Neural cell (in vitro differentiated cells): Measurements from ENCODE around the gene NMNAT3. TPM values are rescaled to one million over a fixed set of nuclear protein-coding genes. Genes with fewer than 3 reads are reported as not detected.

Experiments used
- H2AFZ ChIP-seq: fragments of 200-600, 300-800 bp; sonication (generic), shearing (Covaris generic); 2 replicates; pipeline ENCODE4 v1.6.0; 2014; ENCODE audit warnings: low read depth, mild to moderate bottlenecking, antibody characterized with exemption, low read length, moderate library complexity
- H3F3A ChIP-seq: fragments of 200-600 bp; shearing (Covaris generic); 2 replicates; pipeline ENCODE4 v1.6.1; 2016; ENCODE audit warnings: mild to moderate bottlenecking, moderate library complexity, mixed read lengths, antibody characterized with exemption, low read length; ENCODE audit not compliant: insufficient read depth, poor library complexity, severe bottlenecking
- H3K27ac ChIP-seq: fragments of 200-600, 300-800 bp; sonication (generic), shearing (Covaris generic); 2 replicates; pipeline ENCODE4 v1.5.1; 2014; ENCODE audit warnings: mild to moderate bottlenecking, low read length, moderate library complexity
- H3K27me3 ChIP-seq: fragments of 300-800, 200-600 bp; sonication (generic), shearing (Covaris generic); 2 replicates; pipeline ENCODE4 v1.6.0; 2014; ENCODE audit warnings: mild to moderate bottlenecking, low read depth, low read length, moderate library complexity; ENCODE audit not compliant: insufficient read depth
- H3K36me3 ChIP-seq: fragments of 300-800, 200-600 bp; sonication (generic), shearing (Covaris generic); 2 replicates; pipeline ENCODE4 v1.5.1; 2014; ENCODE audit warnings: mild to moderate bottlenecking, antibody characterized with exemption, low read length, moderate library complexity; ENCODE audit not compliant: insufficient read depth
- H3K4me2 ChIP-seq: fragments of 300-800, 200-600 bp; sonication (generic), shearing (Covaris generic); 2 replicates; pipeline ENCODE4 v1.6.0; 2014; ENCODE audit warnings: mild to moderate bottlenecking, low read length
- H3K4me3 ChIP-seq: fragments of 300-800, 200-600 bp; sonication (generic), shearing (Covaris generic); 2 replicates; pipeline ENCODE4 v1.5.1; 2014; ENCODE audit warnings: mild to moderate bottlenecking, low read length, moderate library complexity
- H3K79me2 ChIP-seq: fragments of 200-600 bp; shearing (Covaris generic); replicated peaks from 2 replicates; pipeline ENCODE4 v1.6.0; 2014; ENCODE audit warnings: mild to moderate bottlenecking, low read length, moderate library complexity; ENCODE audit not compliant: insufficient read depth
- H3K9ac ChIP-seq: fragments of 300-800, 200-600 bp; sonication (generic), shearing (Covaris generic); 2 replicates; pipeline ENCODE4 v1.6.1; 2016; ENCODE audit warnings: mild to moderate bottlenecking, low read length, mixed read lengths
- H3K9me2 ChIP-seq: fragments of 200-600 bp; shearing (Covaris generic); 2 replicates; pipeline ENCODE4 v1.6.1; 2016; ENCODE audit warnings: mild to moderate bottlenecking, low read length, mixed read lengths; ENCODE audit not compliant: insufficient read depth
- H3K9me3 ChIP-seq: fragments of 200-600, 300-800 bp; sonication (generic), shearing (Covaris generic); 2 replicates; pipeline ENCODE4 v1.6.1; 2016; ENCODE audit warnings: mild to moderate bottlenecking, mixed run types, low read length, moderate library complexity, mixed read lengths
- H4K20me1 ChIP-seq: fragments of 200-600 bp; shearing (Covaris generic); 2 replicates; pipeline ENCODE4 v1.6.1; 2016; ENCODE audit warnings: mild to moderate bottlenecking, mixed run types; ENCODE audit not compliant: insufficient read depth
- CTCF ChIP-seq: fragments of 450-650 bp; IDR thresholded peaks from 2 replicates; pipeline ENCODE4 v1.5.1; 2014; ENCODE audit warnings: antibody characterized with exemption, mild to moderate bottlenecking, moderate library complexity; ENCODE audit not compliant: poor library complexity, severe bottlenecking
- EP300 ChIP-seq: fragments of 450-650 bp; conservative IDR thresholded peaks from 2 replicates; pipeline ENCODE4 v1.6.1; 2014; ENCODE audit warnings: antibody characterized with exemption, mild to moderate bottlenecking, moderate library complexity; ENCODE audit not compliant: poor library complexity, severe bottlenecking
- EZH2 ChIP-seq: fragments of 200-600, 300-800 bp; shearing (Covaris generic), sonication (generic); IDR thresholded peaks from 2 replicates; pipeline ENCODE4 v1.6.1; 2014; ENCODE audit warnings: antibody characterized with exemption, low read length, borderline replicate concordance, mild to moderate bottlenecking; ENCODE audit not compliant: insufficient read depth, poor library complexity, severe bottlenecking
- MXI1 ChIP-seq: fragments of 450-650 bp; conservative IDR thresholded peaks from 2 replicates; pipeline ENCODE4 v1.6.1; 2014; ENCODE audit warnings: antibody characterized with exemption, mild to moderate bottlenecking; ENCODE audit not compliant: poor library complexity, severe bottlenecking
- POLR2AphosphoS5 ChIP-seq: IDR thresholded peaks from 2 replicates; pipeline ENCODE4 v1.6.1; 2012
- RAD21 ChIP-seq: fragments of 450-650 bp; conservative IDR thresholded peaks from 2 replicates; pipeline ENCODE4 v1.6.1; 2014; ENCODE audit warnings: antibody characterized with exemption, mild to moderate bottlenecking, moderate library complexity
- REST ChIP-seq: IDR thresholded peaks from 2 replicates; pipeline ENCODE4 v1.6.1; 2012; ENCODE audit warnings: borderline replicate concordance
- SMC3 ChIP-seq: fragments of 450-650 bp; conservative IDR thresholded peaks from 2 replicates; pipeline ENCODE4 v1.6.1; 2014; ENCODE audit warnings: antibody characterized with exemption, mild to moderate bottlenecking, moderate library complexity; ENCODE audit not compliant: poor library complexity
- TAF1 ChIP-seq: IDR thresholded peaks from 2 replicates; pipeline ENCODE4 v1.6.1; 2012; ENCODE audit warnings: low read depth
- polyA plus RNA-seq: library from polyadenylated mRNA; depleted of rRNA; stranded (reverse); fragments of >200 nt; gene quantifications from 2 replicates; pipeline ENCODE4 v1.2.3, GENCODE V29; 2014

NMNAT3 gene
- polyA plus RNA-seq, 1 donor from 2014 or later: 2.3 TPM

GRCh38 chr3:139715743-139716360 is 38.1 kb upstream of the NMNAT3 start:
- no peaks in the 10 kb centered on the region for H3K9me2 ChIP-seq
- H2AFZ ChIP-seq: no peak overlapping the region
- H3K79me2 ChIP-seq: no peaks in the 10 kb centered on the region
- H3K9ac ChIP-seq: no peak overlapping the region
- no peaks in the 10 kb centered on the region for H3F3A ChIP-seq
- H3K36me3 ChIP-seq: no peaks in the 10 kb centered on the region
- no peak overlapping the region for H3K4me2 ChIP-seq
- no peaks in the 10 kb centered on the region for H3K9me3 ChIP-seq
- H3K27me3 ChIP-seq: no peaks in the 10 kb centered on the region
- no peaks in the 10 kb centered on the region for H4K20me1 ChIP-seq
- H3K4me3 ChIP-seq: no peak overlapping the region
- H3K27ac ChIP-seq: no peak overlapping the region
- no peak for TF ChIP-seq EZH2
- no peak for TF ChIP-seq REST
- TF ChIP-seq RAD21: no peak
- TF ChIP-seq MXI1: no peak
- no peak for TF ChIP-seq TAF1
- TF ChIP-seq SMC3: no peak
- TF ChIP-seq EP300: no peak
- no peak for TF ChIP-seq CTCF
- TF ChIP-seq POLR2AphosphoS5: no peak

GRCh38 chr3:139715166-139715565 is 37.4 kb upstream of the NMNAT3 start:
- H3K27ac ChIP-seq: no peak overlapping the region
- H3K9ac ChIP-seq: no peak overlapping the region
- H3K79me2 ChIP-seq: no peaks in the 10 kb centered on the region
- H3K4me2 ChIP-seq: no peak overlapping the region
- no peak overlapping the region for H2AFZ ChIP-seq
- no peaks in the 10 kb centered on the region for H3K9me2 ChIP-seq
- H4K20me1 ChIP-seq: no peaks in the 10 kb centered on the region
- no peak for TF ChIP-seq POLR2AphosphoS5
- TF ChIP-seq MXI1: no peak
- no peak for TF ChIP-seq SMC3
- H3K4me3 ChIP-seq: no peak overlapping the region
- no peaks in the 10 kb centered on the region for H3K27me3 ChIP-seq
- H3F3A ChIP-seq: no peaks in the 10 kb centered on the region
- H3K9me3 ChIP-seq: no peaks in the 10 kb centered on the region
- H3K36me3 ChIP-seq: no peaks in the 10 kb centered on the region

- Histone ChIP-seq H3K79me2 (no peaks in the 10 kb centered on the region), H3K9me2 (no peaks in the 10 kb centered on the region), H4K20me1 (no peaks in the 10 kb centered on the region), H3K4me2 (no peak overlapping the region), H3K9ac (no peak overlapping the region), H3K4me3 (no peak overlapping the region), H3F3A (no peaks in the 10 kb centered on the region), H3K36me3 (no peaks in the 10 kb centered on the region), H3K27me3 (no peaks in the 10 kb centered on the region), H3K9me3 (no peaks in the 10 kb centered on the region), H3K27ac (no peak overlapping the region), H2AFZ (no peak overlapping the region)
- TF ChIP-seq REST: no peak
- no peak for TF ChIP-seq MXI1
- no peak for TF ChIP-seq EP300
- TF ChIP-seq TAF1: no peak
- TF ChIP-seq EZH2: no peak
- TF ChIP-seq POLR2AphosphoS5: no peak
- TF ChIP-seq RAD21: no peak
- TF ChIP-seq SMC3: no peak
- no peak for TF ChIP-seq CTCF
These were observed 32.4 kb upstream of the NMNAT3 start for GRCh38 chr3:139710212-139710611.
